T47D (cell line): ENCODE data around the gene PARD6G.
"Not testable (repeated sequence)": the region's sequence is repeated elsewhere in the genome, so short reads cannot be mapped to it uniquely, and the experiment has no call there.

ENCODE experiments used
- DNase-seq, 2 experiments: peaks; one replicate each; pipeline versions ENCODE4 v3.0.0 to v3.0.0-alpha.2; 2011 to 2012; ENCODE audit warnings: low read depth in 1 of 2, low spot score in 1 of 2
- JUND ChIP-seq: IDR thresholded peaks from 2 replicates; pipeline ENCODE4 v1.6.1; 2012; ENCODE audit warnings: low read depth
- in situ Hi-C: cut with HindIII; loops from 2 replicates; pipeline ENCODE4 v1.10.0; 2016; ENCODE audit warnings: low sequenced_read_pairs, low pct_unique_long_range_greater_than_20kb

The PARD6G gene

DNA sequence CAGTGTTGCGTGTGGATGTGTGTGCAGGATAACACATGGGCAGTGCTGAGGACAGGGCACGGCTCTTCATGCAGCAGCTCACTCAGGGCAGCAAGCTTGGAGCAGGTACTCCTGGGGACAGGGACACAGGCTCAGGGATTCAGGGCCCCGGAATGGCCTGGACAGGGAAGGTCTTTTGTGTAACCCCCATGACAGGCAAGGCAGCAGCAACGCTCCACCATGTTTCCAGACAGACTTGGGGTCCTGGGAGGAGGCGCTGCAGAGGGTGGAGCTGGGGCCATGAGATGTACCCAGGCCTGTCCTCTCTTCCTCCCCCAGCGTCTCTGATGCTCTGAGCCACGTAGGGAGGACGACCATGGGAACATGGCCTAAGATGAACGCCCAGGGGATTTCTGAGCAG, 80.0 kb downstream of the PARD6G start:
- no peak for DNase-seq
- in situ Hi-C loops = no loop called here

DNA sequence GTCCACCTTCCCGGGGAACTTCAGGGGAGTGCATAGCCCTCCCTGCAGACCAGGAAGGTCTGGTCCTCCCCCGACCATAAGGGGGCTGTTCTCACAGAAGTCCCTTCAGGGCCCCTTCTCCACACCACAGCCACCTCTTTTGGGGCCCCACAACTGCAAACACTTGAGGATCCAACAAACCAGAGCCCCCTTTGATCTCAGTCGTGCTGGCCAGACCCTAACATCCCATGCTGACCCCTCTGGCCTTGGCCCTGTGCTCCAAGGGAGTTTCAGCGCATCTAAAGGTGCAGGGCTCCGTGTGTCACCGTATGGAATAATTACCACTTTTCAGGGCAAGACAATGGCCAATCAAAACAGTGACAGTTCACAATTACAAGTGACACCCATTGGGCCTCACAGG, 80.6 kb downstream of the PARD6G start:
- no peak for TF ChIP-seq JUND
- no peak for DNase-seq
- in situ Hi-C loops = no loop called here

More for the DNA sequence above, 80.0 kb downstream of the PARD6G start:
- TF ChIP-seq JUND = no peak

DNA sequence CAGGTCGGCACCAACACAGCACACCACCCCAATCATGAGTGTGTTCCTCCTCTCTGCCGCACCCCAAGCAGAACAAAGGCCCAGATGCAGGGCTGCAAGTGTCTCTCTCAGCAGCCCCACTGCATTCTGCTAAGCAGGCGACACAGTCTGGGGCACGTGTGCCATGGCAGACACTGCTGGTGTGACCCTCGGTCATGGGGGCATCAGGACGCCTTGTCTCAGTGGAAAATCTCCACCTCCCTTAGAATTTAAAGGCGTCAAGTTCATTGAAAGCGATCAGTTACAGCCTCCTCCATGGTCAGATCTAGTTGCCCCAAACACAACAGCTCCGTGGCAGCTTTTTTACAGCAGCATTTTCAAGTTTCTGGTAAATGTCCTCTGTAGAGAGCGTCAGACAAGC, 81.1 kb downstream of the PARD6G start:
- no peak for DNase-seq
- in situ Hi-C loops = no loop called here
- TF ChIP-seq JUND = no peak

DNA sequence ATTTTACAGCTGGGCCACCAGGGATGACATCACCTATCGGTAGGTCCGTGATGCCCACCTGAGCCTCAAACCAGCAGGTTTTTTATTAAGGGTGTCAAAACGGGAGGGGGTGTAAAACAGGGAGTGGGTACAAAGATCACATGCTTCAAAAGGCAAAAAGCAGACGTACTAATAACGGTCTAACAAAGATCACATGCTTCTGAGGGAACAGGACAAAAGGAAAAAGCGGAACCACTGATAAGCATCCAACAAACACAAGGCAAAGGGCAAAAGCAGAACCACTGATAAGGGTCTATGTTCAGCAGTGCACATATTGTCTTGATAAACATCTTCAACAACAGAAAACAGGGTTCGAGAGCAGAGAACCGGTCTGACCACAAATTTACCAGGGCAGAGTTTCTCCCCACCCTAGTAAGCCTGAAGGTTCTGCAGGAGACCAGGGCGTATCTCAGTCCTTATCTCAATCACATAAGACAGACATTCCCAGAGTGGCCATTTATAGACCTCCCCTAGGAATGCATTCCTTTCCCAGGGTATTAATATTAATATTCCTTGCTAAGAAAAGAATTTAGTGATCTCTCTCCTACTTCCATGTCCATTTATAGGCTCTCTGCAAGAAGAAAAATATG, 82.5 kb downstream of the PARD6G start:
- DNase-seq, in situ Hi-C loops: not testable (repeated sequence)

DNA sequence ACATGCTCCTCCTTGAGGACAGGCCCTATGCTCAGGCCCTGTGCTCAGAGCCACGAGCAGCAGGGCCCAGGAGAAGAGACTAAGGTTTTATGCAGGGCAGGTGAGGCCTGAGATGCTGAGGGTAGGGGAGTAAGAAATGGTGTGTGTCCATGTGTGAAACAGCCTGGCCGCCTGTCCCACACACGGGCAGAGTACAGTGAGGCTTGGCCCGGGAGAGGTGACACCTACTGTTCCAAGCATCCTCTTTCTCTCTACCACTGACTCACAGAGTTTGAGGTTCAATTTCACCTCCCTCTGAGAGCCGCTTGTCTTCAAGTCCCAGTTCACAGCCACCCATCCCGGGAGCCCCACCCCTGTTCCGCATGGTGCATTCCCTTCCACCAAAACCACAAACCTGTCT, 84.1 kb downstream of the PARD6G start:
- in situ Hi-C loops = no loop called here
- DNase-seq = no peak
- TF ChIP-seq JUND = no peak

DNA sequence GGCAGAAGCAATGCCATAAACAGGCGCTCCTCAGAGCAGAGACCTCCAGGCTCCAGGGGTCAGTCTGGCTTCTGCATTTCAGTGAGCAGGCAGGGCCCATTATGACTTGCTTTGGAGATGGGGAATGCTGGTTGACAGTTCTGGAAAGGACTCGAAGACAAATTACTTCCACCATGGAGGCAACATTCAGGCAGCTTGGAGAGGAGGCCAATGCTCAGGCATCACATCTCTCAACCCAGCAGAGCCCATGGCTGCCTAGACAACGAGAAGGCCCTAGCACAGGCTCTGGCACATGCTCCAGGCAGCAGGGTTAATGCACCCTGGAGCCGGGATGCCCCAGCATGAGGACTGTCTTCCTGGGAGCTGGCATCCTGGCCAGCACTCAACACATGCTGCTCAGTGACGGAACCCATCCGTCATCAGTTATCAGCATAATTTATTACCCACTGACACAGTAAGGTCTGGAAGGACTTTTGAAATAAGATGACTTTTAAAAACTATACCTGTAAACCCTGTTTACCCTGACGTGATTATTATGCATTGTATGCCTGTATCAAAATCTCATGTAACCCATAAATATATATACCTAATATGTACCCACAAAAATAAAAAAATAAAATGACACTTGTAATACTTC, 85.4 kb downstream of the PARD6G start:
- DNase-seq = no peak
- in situ Hi-C loops = no loop called here
- no peak for TF ChIP-seq JUND

DNA sequence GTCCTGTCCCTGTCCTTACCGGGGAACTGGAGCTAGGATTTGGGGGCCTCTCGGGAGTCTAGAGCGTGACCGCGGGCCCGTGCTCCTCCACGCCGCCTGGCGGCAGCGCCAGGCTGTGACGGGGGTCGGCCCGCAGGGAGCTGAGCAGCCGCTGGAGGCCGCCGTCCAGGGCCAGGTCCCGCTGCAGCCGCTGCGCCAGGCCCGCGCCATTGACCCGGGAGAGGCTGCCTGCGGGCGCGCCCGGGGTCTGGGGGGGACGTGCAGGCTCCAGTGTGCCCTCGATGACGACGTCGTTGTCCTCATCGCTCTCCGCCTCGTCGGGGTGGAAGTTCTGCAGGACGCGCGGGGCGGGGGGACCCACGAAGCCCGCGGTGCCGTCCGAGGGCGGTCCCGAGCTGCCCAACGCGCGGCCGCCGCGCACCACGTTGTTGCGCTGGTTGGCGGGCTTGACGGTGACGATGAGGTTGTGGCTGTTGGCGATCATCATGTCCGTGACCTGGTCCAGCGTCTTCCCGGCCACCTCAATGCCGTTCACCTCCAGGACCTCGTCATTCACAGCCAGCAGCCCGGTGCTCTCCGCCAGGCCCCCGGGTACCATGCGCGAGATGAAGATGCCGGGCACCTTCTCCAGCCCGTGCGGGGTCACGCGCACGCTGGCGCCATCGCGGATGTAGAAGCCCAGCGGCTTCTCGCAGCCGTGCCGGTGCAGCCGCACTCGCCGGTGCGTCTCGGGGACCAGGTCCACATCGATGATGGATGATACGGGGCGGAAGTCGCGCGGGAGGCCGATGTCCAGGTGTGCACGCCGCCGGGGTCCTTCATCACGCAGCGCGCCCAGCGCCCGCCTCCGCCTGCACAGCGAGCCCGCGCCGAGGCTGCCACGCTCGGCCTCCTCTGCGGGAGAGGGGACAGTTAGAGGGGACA, 87.3 kb downstream of the PARD6G start:
- DNase-seq = no peak
- in situ Hi-C loops = no loop called here

DNA sequence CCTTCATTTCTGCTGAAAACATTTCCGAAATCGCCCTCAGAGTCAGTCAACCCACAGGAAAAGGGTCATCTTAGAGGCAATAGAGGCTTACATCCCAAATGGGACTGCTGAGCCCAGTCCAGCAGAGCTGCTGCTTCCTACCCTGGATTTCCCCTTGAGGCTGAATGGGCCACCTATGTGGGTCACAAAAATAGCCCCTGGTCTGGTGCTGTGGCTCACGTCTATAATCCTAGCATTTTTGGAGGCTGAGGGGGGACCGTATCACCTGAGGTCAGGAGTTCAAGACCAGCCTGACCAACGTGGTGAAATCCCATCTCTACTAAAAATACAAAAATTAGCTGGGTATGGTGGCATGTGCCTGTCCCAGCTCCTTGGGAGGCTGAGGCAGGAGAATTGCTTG, 88.9 kb downstream of the PARD6G start:
- in situ Hi-C loops = no loop called here
- no peak for DNase-seq
- no peak for TF ChIP-seq JUND

More for the DNA sequence above, 87.3 kb downstream of the PARD6G start:
- no peak for TF ChIP-seq JUND

DNA sequence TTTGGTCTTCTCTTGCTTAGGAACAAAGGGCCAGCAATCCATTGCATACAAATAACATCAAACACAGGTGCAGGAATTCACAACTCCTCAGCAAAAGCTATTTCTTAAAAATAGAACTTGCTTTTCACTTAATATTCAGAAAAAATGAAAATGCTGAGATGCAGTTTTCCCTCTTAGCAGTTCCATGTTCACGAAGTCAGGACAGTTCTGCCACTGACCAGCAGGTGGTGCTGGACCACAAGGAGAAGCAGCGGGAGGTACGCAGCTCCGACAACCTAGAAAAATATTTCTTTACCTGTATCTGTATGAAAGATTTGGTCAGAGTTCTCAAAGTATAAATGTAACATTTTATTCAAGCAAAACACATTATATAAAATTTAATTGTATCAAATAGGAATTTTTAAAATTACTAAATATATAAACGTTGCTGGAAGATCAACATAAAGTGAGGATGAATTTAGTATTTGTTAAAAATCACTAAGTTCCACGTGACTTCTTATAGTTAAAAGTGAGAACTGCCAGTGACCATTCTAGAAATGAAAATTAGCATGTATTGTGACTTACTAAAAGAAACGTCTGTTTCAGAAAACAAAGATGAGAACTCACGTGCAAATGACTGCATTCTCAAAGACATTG, 89.5 kb downstream of the PARD6G start:
- TF ChIP-seq JUND = no peak
- peak; percentile 46 to 76 for DNase-seq
- in situ Hi-C loops = no loop called here

DNA sequence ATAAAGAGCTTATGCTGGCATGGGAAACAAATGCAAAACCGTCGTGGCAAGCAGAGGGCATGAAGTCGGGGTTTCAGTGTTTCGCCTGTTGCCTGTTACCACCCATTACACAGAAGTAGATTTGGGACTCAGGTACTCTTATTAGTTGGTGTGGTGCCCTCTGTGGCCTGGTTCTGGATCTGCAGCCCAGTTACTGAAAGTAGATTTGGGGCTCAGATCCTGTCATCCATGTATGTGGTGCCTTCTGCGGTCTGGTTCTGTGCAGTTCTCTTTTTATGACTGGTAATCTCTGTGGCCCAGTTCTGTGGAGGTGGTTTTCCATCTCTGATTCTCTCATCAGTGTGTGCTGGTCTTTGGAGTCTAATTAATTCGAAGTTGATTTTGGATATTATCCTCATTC, 93.0 kb downstream of the PARD6G start:
- no peak for TF ChIP-seq JUND
- in situ Hi-C loops = no loop called here
- peak in 1 of 2 experiments; percentile 52 for DNase-seq

DNA sequence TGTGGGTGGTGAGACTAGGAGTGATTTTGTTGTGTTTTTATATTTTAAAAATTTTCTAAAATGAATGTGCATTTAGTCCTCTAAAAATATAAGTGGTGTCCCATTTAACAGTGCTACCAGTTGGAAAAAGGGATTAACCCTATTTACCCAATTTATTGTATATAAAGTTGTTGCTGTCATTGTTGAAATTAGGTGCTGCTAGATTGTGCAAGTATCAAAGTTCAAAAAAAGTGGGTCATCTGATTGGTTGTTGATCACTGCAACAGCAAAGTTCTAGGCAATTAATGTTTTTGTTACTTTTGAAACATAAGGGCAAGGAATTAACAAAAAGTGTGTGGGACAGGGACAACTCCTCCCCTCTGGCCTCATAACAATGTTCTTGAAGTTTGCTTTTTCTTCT, 97.6 kb downstream of the PARD6G start:
- no peak for TF ChIP-seq JUND
- no peak for DNase-seq
- in situ Hi-C loops = no loop called here

DNA sequence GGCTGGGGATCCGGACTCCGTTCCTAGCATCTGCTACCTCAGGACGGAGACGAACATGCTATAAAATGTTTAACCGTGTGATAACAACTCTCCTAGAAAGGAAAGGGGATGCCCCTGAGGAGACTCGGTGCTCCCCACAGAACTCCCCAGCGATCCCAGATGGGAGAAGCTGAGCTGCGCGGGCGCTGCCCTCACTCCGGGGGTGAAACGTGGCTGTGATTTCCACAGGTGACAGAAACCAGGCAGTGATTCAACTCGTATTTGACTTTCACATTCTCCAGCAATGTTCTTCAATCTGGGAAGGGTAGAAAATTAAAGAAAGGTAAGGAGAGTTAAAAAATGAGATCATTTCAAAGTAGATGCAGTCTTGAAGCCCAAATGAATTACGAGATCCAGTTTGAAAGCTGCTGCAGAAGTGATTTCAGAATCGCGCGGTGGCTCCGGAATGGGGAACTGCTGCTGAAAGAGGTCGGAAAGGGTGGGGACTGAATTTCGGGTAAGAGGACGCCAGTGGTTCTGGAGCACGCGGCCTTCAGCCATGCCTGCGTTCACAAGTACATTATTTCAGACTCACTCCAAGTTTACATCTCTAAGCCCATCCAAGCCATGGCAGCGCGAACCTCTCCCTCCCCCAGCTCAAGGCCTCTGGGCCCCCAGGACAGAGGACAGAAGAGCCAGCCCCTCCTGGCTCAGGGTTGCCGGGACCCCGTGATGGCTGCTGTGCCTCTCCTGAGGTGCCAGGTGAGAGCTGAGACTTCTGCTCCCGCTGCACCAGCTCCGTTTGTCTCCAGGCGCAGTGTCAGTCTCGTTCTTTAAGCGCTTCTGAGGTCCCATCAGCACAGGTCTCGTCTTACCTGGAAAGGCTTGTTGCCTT, 98.8 kb downstream of the PARD6G start:
- no peak for TF ChIP-seq JUND
- in situ Hi-C loops = no loop called here
- DNase-seq = no peak
